Fibroblast of the aortic adventitia (primary cell): ENCODE data around the gene ANKRD62. TPM values are rescaled to one million over a fixed set of nuclear protein-coding genes. Genes with fewer than 3 reads are reported as not detected.

Experiments used
- DNase-seq: peaks from one replicate; pipeline ENCODE4 v3.0.0-alpha.2; 2010; ENCODE audit warnings: low read depth
- H3K4me3 ChIP-seq: 2 replicates; pipeline ENCODE4 v1.5.1; 2011; ENCODE audit warnings: low read depth, mild to moderate bottlenecking, control low read depth, low read length, moderate library complexity
- total RNA-seq: library from RNA; depleted of rRNA; stranded (reverse); fragments of >200 nt; gene quantifications from 2 replicates; pipeline ENCODE4 v1.2.3, GENCODE V29; 2012; ENCODE audit warnings: low replicate concordance
- TF ChIP-seq, protein P1 (sequence below): IDR thresholded peaks from 2 replicates; pipeline ENCODE4 v1.5.1; 2011; ENCODE audit warnings: mild to moderate bottlenecking, low read length, control low read depth, inconsistent platforms; ENCODE audit not compliant: insufficient read depth

The ANKRD62 gene
- total RNA-seq, 1 donor = not detected

DNA sequence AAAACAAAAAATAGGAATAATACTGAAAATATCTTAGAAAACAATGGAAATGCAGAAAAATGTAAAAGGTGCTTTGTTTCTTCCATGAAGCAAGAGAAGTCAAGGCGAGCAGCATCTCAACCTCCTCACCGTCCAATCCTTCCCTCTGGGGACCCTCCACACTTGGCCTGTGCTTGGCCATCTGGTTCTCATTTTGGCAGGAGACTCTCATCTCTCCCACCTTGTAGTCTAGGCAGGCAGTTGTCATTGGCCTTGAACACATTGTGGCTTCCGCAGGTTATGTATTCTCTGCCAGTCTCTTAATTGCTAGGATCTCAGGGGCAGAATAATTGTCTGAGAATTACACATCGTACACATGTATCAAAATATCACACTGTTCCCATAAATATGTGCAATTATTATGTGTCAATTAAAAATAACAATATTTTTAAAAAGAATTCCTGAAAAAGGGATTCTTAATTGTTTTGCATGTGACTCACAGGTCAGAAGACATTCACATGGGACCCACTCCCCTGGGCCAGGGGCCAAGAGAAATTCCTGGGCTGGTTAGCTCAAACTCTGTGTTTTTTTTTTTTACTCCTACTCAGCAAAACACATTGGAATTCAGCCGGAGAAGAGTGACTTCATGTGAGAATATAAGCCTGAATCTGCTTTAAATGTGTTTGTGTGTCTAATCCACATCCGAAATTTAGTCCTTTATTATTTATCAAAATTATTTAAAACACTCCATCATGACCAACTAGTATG lies 14.0 kb upstream of the ANKRD62 start:
- H3K4me3 ChIP-seq = no peak overlapping the region
- DNase-seq = peak; percentile 77
- TF ChIP-seq, protein P1, sequence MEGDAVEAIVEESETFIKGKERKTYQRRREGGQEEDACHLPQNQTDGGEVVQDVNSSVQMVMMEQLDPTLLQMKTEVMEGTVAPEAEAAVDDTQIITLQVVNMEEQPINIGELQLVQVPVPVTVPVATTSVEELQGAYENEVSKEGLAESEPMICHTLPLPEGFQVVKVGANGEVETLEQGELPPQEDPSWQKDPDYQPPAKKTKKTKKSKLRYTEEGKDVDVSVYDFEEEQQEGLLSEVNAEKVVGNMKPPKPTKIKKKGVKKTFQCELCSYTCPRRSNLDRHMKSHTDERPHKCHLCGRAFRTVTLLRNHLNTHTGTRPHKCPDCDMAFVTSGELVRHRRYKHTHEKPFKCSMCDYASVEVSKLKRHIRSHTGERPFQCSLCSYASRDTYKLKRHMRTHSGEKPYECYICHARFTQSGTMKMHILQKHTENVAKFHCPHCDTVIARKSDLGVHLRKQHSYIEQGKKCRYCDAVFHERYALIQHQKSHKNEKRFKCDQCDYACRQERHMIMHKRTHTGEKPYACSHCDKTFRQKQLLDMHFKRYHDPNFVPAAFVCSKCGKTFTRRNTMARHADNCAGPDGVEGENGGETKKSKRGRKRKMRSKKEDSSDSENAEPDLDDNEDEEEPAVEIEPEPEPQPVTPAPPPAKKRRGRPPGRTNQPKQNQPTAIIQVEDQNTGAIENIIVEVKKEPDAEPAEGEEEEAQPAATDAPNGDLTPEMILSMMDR = no peak

DNA sequence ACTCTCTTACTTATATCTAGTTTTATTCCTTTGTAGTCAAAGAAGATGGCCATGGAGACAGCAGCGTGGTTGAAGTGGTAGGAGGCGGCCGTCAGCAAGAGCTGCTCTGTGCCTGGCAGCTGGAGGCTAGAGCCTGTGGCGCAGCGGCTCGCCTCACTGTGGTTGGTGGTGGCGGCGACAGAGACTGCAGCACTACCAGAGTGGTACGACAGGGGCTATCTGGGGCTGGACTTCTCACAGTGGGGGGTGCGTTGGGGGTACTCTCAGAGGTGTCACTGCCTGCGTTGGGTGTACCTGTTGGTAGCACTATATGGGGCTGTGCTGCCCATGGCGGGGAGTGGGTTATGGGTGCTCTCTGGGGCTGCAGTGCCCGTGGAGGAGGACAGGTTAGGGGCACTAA lies 8.5 kb upstream of the ANKRD62 start:
- TF ChIP-seq, protein P1 = no peak
- H3K4me3 ChIP-seq = no peak overlapping the region
- DNase-seq = no peak

DNA sequence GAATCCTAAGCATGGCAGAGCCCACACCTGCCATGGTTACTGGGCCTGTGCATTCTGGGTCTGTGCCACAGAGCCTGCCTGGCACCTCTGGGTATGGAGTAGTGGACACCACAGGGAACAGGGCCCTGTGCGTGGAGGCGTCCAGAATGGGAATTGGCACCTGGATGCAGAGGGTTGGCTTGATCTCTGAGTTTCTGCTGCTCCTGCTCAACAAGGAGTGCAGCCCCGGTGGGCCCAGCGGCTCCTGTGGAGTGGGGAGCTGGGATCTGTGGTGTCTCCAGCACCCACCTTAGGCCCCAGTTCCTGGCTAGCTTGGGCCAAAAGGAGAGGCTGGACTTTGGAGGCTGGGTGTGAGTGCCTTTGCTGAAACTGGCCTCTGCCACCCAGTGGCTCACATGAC lies 7.9 kb upstream of the ANKRD62 start:
- no peak overlapping the region for H3K4me3 ChIP-seq
- TF ChIP-seq, protein P1 = no peak
- DNase-seq = no peak

DNA sequence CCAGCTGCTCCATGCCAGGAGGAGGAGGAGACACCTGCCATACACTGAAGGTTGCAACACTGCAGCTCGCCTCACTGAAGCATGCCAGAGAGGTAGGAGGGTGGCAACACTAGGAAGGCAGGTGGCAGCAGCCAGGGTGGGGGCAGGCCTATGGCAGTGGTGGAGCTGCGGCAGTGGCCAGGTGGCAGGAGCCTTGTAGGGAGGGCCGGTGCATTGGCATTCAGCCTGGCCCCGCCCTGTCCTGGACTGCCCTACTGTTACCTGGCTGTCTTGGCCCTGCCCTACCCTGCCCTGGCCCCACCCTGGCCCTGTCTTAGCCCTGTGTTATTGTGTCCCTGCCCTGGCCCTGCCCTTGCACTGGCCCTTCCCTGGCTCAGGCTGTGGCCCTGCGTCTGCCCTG lies 7.4 kb upstream of the ANKRD62 start:
- DNase-seq = no peak
- H3K4me3 ChIP-seq = no peak overlapping the region
- TF ChIP-seq, protein P1 = no peak

- no peak for DNase-seq
- TF ChIP-seq, protein P1 = no peak
- H3K4me3 ChIP-seq = no peak overlapping the region
Observed at GRCh38 chr18:12086677-12087470, 6.8 kb upstream of the ANKRD62 start.

- H3K4me3 ChIP-seq = no peak overlapping the region
- DNase-seq = no peak
- TF ChIP-seq, protein P1 = no peak
Observed at GRCh38 chr18:12087471-12088025, 6.1 kb upstream of the ANKRD62 start.
